ENCODE results near the gene ZNF586. TPM values are rescaled to one million over a fixed set of nuclear protein-coding genes. Genes with fewer than 3 reads are reported as not detected.

The ZNF586 gene
- polyA plus RNA-seq = 1.1 and 3.2 TPM in 2 replicates

GRCh38 chr19:57769345-57770131 is at the start of gene ZNF586:
ZNF586 (plus strand) TSS chr19:57769676; CDS start chr19:57769843, 167 bp downstream.

GRCh38 chr19:57746580-57747471 is 22.6 kb upstream of the ZNF586 start, which contains the start of gene ZNF776:
ZNF776 (plus strand) TSS chr19:57746815; CDS start chr19:57747059, 244 bp downstream.

GRCh38 chr19:57814505-57815246 is 45.2 kb downstream of the ZNF586 start, which contains the start of gene ZNF552:
ZNF552 (minus strand) TSS chr19:57814913; CDS start chr19:57814743, 170 bp downstream.

GRCh38 chr19:57830071-57830602 is 60.7 kb downstream of the ZNF586 start, which contains the start of gene ZNF587B:
ZNF587B (plus strand) TSS chr19:57830299; CDS start chr19:57830529, 230 bp downstream.

Other genes with a start within 250 kb of the ZNF586 start
- 2.5 and 3.0 TPM in 2 replicates for gene ZNF549, start 242.3 kb upstream of the ZNF586 start, polyA plus RNA-seq
- gene ZNF550, start 209.8 kb upstream of the ZNF586 start, polyA plus RNA-seq = 3.2 and 4.0 TPM in 2 replicates
- 0.74 and 1.5 TPM in 2 replicates for gene ZNF416, start 190.8 kb upstream of the ZNF586 start, polyA plus RNA-seq
- gene ZIK1, start 185.5 kb upstream of the ZNF586 start, polyA plus RNA-seq = 2.0 and 2.3 TPM in 2 replicates
- gene ZNF530, start 169.8 kb upstream of the ZNF586 start, polyA plus RNA-seq = 5.2 and 5.9 TPM in 2 replicates
- 5.3 and 6.1 TPM in 2 replicates for gene ZNF134, start 155.4 kb upstream of the ZNF586 start, polyA plus RNA-seq
- 2.0 and 4.7 TPM in 2 replicates for gene ZNF211, start 136.5 kb upstream of the ZNF586 start, polyA plus RNA-seq
- gene ZSCAN4, start 100.7 kb upstream of the ZNF586 start, polyA plus RNA-seq = not detected in 2 replicates
- gene ZNF551, start 87.7 kb upstream of the ZNF586 start, polyA plus RNA-seq = 1.3 and 1.6 TPM in 2 replicates
- 1.8 and 3.3 TPM in 2 replicates for gene ZNF154, start 60.5 kb upstream of the ZNF586 start, polyA plus RNA-seq
- 3.8 and 9.9 TPM in 2 replicates for gene ZNF671, start 42.1 kb upstream of the ZNF586 start, polyA plus RNA-seq
- 2.2 and 2.5 TPM in 2 replicates for gene ZNF776, start 22.9 kb upstream of the ZNF586 start, polyA plus RNA-seq
- 2.5 and 2.6 TPM in 2 replicates for gene ZNF552, start 45.2 kb downstream of the ZNF586 start, polyA plus RNA-seq
- 2.7 TPM in 1 of 2 replicates, not detected in the other for gene ZNF587B, start 60.6 kb downstream of the ZNF586 start, polyA plus RNA-seq
- 9.4 and 10.9 TPM in 2 replicates for gene ZNF587, start 80.2 kb downstream of the ZNF586 start, polyA plus RNA-seq
- gene ZNF814, start 119.4 kb downstream of the ZNF586 start, polyA plus RNA-seq = 44.4 and 50.3 TPM in 2 replicates
- 1.8 and 4.3 TPM in 2 replicates for gene ZNF417, start 146.9 kb downstream of the ZNF586 start, polyA plus RNA-seq
- 1.4 and 3.7 TPM in 2 replicates for gene ZNF418, start 165.7 kb downstream of the ZNF586 start, polyA plus RNA-seq
- gene ZNF256, start 178.0 kb downstream of the ZNF586 start, polyA plus RNA-seq = 1.2 and 3.0 TPM in 2 replicates
- 0.45 TPM in 1 of 2 replicates, not detected in the other for gene C19orf18, start 204.9 kb downstream of the ZNF586 start, polyA plus RNA-seq
- 5.3 and 13.3 TPM in 2 replicates for gene ZNF606, start 233.1 kb downstream of the ZNF586 start, polyA plus RNA-seq

Measured in Purkinje cell (primary cell).